ENCODE results near the gene JMJD6. TPM values are rescaled to one million over a fixed set of nuclear protein-coding genes. Genes with fewer than 3 reads are reported as not detected.

Gene JMJD6
- total RNA-seq, 4 donors from 2014 or later = 39.0 to 53.8 (median 47.2) TPM

- WGBS, 2 donors (ENCODE audit: low coverage in 1 of 2) = 54 to 74% methylated on average over 5 to 11 of the region's 18 CpGs
- peak overlapping the region; percentile 96 to 100 (median 100) for H3K27ac ChIP-seq
- ATAC-seq = no peak
These were observed 1.5 kb upstream of the JMJD6 start for GRCh38 chr17:76727745-76728456.

GRCh38 chr17:76726776-76727718 lies 641 bp upstream of the JMJD6 start, which contains the start of gene METTL23:
Gene METTL23, plus strand, starts transcription at chr17:76726839. Its CDS starts 2,872 bp downstream, at chr17:76729711.
- TF ChIP-seq EP300 (IDR thresholded peaks at IDR 0.05) = no peak
- TF ChIP-seq POLR2AphosphoS5 (IDR thresholded peaks at IDR 0.05) = peak; percentile 1
- no peak for TF ChIP-seq POLR2A (IDR thresholded peaks at IDR 0.05)
- TF ChIP-seq CTCF (IDR thresholded peaks at IDR 0.05) = peak in 3 of 4 experiments; percentile 79 to 87 (median 84)
- Histone ChIP-seq H3K27ac (peak within 1 kb of the TSS; percentile 96 to 100 (median 100)), H3K27me3 (no peaks in the 10 kb centered on the region), H3K4me3 (peak within 1 kb of the TSS; percentile 77 to 97), H3K36me3 (peaks cover 0 to 51% of the 10 kb centered on the region in 2 donors), H3K4me1 (peaks cover 2 to 84% (median 31%) of the 10 kb centered on the region in 3 donors), H3K9me3 (no peaks in the 10 kb centered on the region)
- WGBS, 2 donors (ENCODE audit: low coverage in 1 of 2) = 5 to 11% methylated on average over 7 to 8 of the region's 71 CpGs
- ATAC-seq = peak; percentile 68

More at GRCh38 chr17:76727745-76728456, 1.5 kb upstream of the JMJD6 start:
- Histone ChIP-seq H3K36me3 (peaks cover 0 to 52% of the 10 kb centered on the region in 2 donors), H3K9me3 (no peaks in the 10 kb centered on the region), H3K4me3 (peak overlapping the region; percentile 77 to 97), H3K27me3 (no peaks in the 10 kb centered on the region), H3K4me1 (peaks cover 2 to 85% (median 26%) of the 10 kb centered on the region in 3 donors)
- TF ChIP-seq POLR2AphosphoS5 (IDR thresholded peaks at IDR 0.05) = no peak
- no peak for TF ChIP-seq POLR2A (IDR thresholded peaks at IDR 0.05)
- TF ChIP-seq EP300 (IDR thresholded peaks at IDR 0.05) = no peak
- TF ChIP-seq CTCF (IDR thresholded peaks at IDR 0.05) = no peak

- ATAC-seq = peak; percentile 35
- peaks cover 0 to 51% of the 10 kb centered on the region in 2 donors for H3K36me3 ChIP-seq
These were observed 701 bp downstream of the JMJD6 start for GRCh38 chr17:76725580-76726230.

More at GRCh38 chr17:76725580-76726230, 701 bp downstream of the JMJD6 start:
- H3K4me1 ChIP-seq = peaks cover 2 to 85% (median 31%) of the 10 kb centered on the region in 3 donors
- no peaks in the 10 kb centered on the region for H3K27me3 ChIP-seq
- 6 to 13% methylated on average over 9 to 22 of the region's 38 CpGs for WGBS, 2 donors (ENCODE audit: low coverage in 1 of 2)
- H3K4me3 ChIP-seq = peak overlapping the region; percentile 77 to 97
- H3K27ac ChIP-seq = peak overlapping the region; percentile 96 to 100 (median 100)
- TF ChIP-seq CTCF (IDR thresholded peaks at IDR 0.05) = peak in 2 of 4 experiments; percentile 10 to 13
- TF ChIP-seq POLR2AphosphoS5 (IDR thresholded peaks at IDR 0.05) = peak; percentile 51
- TF ChIP-seq POLR2A (IDR thresholded peaks at IDR 0.05) = peak in 1 of 2 donors; percentile 16
- TF ChIP-seq EP300 (IDR thresholded peaks at IDR 0.05) = no peak
- no peaks in the 10 kb centered on the region for H3K9me3 ChIP-seq

Data from gastroesophageal sphincter (tissue), 4 donors.